IPS-11a (cell line): ENCODE data around the gene DPYSL5.

Source experiments
- H3K4me3 ChIP-seq: one replicate; pipeline ENCODE4 v1.5.1; 2013; ENCODE audit warnings: low read depth, low read length, control low read depth

DPYSL5 gene

GRCh38 chr2:26898480-26899078 lies 50.6 kb downstream of the DPYSL5 start:
- H3K4me3 ChIP-seq, result no peak overlapping the region

- H3K4me3 ChIP-seq, result no peak overlapping the region
Measured at GRCh38 chr2:26899500-26900164, 51.7 kb downstream of the DPYSL5 start.

- no peak overlapping the region for H3K4me3 ChIP-seq
Measured at GRCh38 chr2:26900831-26901321, 52.9 kb downstream of the DPYSL5 start.

- H3K4me3 ChIP-seq, result no peak overlapping the region
Measured at GRCh38 chr2:26901326-26902183, 53.6 kb downstream of the DPYSL5 start.

GRCh38 chr2:26903676-26904075 lies 55.7 kb downstream of the DPYSL5 start:
- no peak overlapping the region for H3K4me3 ChIP-seq

GRCh38 chr2:26904839-26905238 lies 56.9 kb downstream of the DPYSL5 start:
- H3K4me3 ChIP-seq, result no peak overlapping the region

GRCh38 chr2:26905341-26906198 lies 57.6 kb downstream of the DPYSL5 start:
- no peak overlapping the region for H3K4me3 ChIP-seq

GRCh38 chr2:26907416-26907815 lies 59.5 kb downstream of the DPYSL5 start:
- no peak overlapping the region for H3K4me3 ChIP-seq

GRCh38 chr2:26910176-26910575 lies 62.2 kb downstream of the DPYSL5 start:
- no peak overlapping the region for H3K4me3 ChIP-seq

- no peak overlapping the region for H3K4me3 ChIP-seq
Measured at GRCh38 chr2:26911911-26912861, 64.3 kb downstream of the DPYSL5 start.

- H3K4me3 ChIP-seq, result no peak overlapping the region
Measured at GRCh38 chr2:26913606-26913998, 65.7 kb downstream of the DPYSL5 start.

GRCh38 chr2:26913999-26914658 lies 66.2 kb downstream of the DPYSL5 start:
- no peak overlapping the region for H3K4me3 ChIP-seq

- H3K4me3 ChIP-seq, result no peak overlapping the region
Measured at GRCh38 chr2:26914659-26915310, 66.9 kb downstream of the DPYSL5 start.

- no peak overlapping the region for H3K4me3 ChIP-seq
Measured at GRCh38 chr2:26915316-26915715, 67.4 kb downstream of the DPYSL5 start.

GRCh38 chr2:26916128-26916692 lies 68.3 kb downstream of the DPYSL5 start:
- H3K4me3 ChIP-seq, result no peak overlapping the region

- H3K4me3 ChIP-seq, result no peak overlapping the region
Measured at GRCh38 chr2:26917135-26917836, 69.4 kb downstream of the DPYSL5 start.

- H3K4me3 ChIP-seq, result no peak overlapping the region
Measured at GRCh38 chr2:26921323-26921722, 73.4 kb downstream of the DPYSL5 start.
